HG03469 (cell line): ENCODE data around the gene ATP5F1E.
A peak's percentile ranks its signal among the peaks of the same experiment; 100 is the strongest.

ENCODE experiments used
- ATAC-seq: cut with Tn5 transposase; IDR thresholded peaks from one replicate; pipeline ENCODE4 v1.9.1; 2021; ENCODE audit warnings: mild to moderate bottlenecking, moderate library complexity, moderate number of reproducible peaks; ENCODE audit not compliant: unreplicated experiment

Gene ATP5F1E

GRCh38 chr20:59032023-59032712 is at the start of gene ATP5F1E:
Gene ATP5F1E, minus strand, starts transcription at chr20:59032335. Its CDS starts 84 bp downstream, at chr20:59032251.
- ATAC-seq, result peak; percentile 72

DNA sequence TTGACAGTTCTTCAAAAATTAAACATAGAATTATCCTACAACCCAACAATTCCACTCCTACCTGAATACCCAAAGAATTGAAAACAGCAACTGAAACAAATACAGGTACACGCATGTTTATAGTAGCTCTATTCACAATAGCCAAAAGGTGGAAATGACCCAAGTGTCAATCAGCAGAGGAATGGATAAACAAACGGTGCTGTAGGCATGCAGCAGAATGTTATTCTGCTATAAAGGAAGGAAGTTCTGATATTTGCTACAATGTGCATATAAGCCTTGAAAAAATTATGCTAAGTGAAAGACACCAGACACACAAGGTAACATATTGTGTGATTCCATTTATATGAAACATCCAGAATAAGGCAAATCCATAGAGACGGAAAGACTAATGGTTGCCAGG is 48.9 kb upstream of the ATP5F1E start:
- ATAC-seq, result no peak

DNA sequence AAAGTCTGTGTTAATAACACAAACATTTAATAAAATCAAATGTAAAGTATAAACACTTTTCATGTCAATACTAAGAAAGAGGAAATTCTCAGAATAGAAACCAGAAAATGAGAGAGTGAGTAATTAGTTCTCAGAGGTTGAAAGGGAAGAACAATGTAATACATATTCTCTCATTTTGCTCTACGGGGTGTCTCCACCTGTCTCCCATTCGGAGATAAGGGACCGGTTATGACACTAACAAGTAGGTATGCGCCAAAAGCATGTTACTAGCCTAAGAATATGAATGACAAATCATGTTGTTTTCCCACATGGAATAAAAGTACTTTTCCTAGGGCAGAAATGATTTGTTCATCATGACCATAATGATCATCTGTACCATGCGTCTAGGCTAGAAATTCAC is 46.1 kb upstream of the ATP5F1E start:
- no peak for ATAC-seq

- no peak for ATAC-seq
Observed at GRCh38 chr20:59077705-59078104, 45.6 kb upstream of the ATP5F1E start.

DNA sequence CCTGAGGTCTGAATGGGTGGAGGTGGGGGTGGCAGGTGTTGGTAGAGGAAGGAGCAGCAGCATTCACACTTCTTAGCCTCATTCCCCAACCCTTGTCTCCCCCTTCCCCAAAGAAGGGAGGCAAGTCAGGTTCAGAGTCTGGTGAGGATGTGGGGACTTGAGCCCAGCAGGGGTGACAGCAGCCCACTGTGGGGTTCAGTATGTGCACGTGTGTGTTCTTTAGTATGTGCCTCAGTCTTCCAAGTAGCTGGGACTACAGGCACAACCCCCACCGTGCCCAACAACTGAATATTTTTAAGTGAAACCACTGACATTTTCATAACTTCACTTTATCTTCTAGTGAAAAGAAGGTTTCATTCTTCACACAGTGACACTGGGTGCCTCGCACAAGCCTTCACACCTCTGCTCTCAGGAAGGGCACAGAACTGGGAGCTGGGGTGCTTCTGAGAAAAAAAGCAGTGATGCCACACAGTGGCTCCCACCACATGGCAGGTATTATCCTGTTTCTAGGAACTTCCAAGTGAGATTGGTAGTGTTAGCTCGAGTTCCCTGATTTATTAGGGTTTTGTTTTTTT is 43.9 kb upstream of the ATP5F1E start:
- no peak for ATAC-seq

DNA sequence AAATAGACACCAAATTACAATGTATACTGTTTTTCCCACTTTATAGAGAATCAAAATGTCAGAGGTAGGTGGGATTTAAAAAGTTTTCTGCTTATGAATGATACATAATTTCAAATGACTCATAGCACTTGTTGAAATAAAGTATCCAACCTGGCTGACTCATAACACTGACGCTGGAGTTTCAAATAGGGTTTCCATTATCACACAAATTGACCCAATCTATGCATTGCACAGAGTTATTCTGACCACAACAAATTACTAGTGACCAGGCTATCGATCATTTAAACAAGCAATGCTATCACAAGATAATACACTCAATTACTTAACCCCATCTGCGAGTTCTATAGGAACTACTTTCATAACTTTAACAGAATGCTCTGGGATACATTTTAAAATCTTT is 42.3 kb upstream of the ATP5F1E start:
- ATAC-seq, result no peak

DNA sequence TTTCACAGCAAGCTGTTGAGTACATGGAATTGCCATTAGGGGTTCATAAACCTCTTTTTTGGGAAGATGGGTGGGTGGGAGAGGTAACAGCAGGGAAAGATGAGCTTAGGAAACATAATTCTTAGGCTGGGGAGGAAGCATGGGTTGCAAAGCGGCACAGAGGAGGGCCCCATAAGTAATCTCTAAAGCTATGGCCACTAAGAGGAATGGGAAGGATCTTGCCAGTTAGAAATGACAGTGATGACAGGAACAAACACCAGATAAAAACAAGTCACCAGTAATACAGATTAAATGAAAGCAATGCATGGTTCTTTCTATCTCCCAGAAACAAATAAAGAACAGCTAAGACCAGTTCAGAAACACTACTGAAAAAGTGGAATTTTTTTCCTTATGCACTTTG is 41.4 kb upstream of the ATP5F1E start:
- no peak for ATAC-seq

DNA sequence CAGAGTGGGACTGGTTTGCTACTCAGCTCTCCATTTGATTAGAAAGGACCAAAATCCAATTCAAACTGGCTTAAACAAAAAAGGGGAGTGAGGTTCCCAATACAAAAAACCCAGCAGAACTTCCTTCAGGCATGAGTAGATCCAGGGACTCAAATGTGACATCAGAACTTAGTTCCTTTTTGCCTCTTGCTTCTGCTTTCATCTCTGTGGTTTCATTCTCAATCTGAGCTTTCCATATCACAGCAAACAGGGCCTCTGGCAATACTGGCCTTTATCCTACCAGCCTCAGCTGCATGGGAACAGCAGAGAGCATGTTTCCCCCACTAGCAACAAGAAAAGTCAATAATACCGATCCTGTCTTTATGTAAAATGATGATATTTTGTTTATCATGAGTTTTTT is 39.1 kb upstream of the ATP5F1E start:
- ATAC-seq, result peak; percentile 46

GRCh38 chr20:59069026-59069425 is 36.9 kb upstream of the ATP5F1E start:
- ATAC-seq, result no peak

GRCh38 chr20:59068534-59068933 is 36.4 kb upstream of the ATP5F1E start:
- no peak for ATAC-seq

- no peak for ATAC-seq
Observed at GRCh38 chr20:59064214-59064722, 32.1 kb upstream of the ATP5F1E start.

DNA sequence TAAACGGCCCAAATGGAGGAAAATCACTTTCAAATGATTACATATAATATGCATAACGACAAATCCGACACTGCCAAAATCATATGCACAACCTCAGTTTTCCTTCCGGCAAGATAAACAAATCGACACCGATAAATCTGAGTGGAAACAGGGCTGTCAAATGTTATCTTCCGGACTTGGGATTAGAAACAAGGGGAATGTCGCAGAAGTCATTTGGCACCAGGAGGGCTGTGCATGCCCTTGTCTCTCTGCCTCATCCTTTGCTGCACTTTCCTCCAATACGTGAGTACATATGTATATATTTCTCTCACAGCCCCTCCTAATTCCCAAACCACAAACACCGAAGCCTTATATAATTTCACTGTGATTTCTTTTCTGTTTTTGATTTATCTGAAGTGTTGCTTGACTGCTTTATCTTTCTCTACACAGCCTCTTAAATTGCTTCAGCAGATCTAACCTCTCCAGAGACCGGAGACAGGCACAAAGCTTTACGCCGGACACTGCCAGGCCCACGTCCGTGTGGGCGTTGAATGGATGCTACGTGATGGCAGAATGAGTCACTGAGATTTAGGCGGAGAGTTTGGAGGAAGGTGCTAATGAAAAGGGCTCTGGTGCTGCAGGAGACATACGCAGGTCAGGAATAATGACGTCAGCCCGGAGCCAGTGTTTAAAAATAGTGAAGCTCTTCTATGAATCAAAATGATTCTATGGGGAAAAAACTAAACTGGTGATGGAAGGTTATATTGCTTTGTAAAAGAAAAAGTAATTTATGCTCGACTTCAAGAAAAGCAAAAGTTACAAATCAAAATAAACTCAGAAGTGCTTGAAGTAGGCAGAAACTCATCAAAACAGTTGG is 31.5 kb upstream of the ATP5F1E start:
- no peak for ATAC-seq

- ATAC-seq, result no peak
Observed at GRCh38 chr20:59062081-59062480, 29.9 kb upstream of the ATP5F1E start.

- no peak for ATAC-seq
Observed at GRCh38 chr20:59055302-59055701, 23.2 kb upstream of the ATP5F1E start.

DNA sequence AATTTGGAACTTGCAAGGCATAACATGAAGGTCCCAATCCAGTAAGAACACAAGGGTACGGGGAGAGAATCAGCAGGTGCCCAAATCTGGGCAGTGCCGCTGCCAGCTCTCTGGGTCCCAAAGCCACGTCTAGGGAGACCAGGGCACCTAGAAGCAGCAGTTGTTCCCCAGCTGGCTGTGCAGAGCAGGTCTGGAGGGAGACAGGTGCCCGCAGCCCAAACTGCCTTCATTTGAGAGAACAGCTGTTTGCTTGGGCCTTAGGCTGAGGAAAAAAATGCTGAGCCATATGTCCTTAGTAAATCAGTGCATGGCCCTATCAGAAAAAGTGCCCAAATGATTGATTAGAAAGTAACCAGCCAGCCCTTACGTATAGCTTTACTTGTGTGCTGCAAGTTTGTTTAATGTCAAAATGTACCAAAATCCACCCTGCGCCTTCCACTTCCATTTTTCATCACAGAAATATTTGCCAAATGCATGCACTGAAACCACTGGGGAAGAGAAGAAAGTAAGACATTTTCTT is 19.6 kb upstream of the ATP5F1E start:
- ATAC-seq, result no peak

DNA sequence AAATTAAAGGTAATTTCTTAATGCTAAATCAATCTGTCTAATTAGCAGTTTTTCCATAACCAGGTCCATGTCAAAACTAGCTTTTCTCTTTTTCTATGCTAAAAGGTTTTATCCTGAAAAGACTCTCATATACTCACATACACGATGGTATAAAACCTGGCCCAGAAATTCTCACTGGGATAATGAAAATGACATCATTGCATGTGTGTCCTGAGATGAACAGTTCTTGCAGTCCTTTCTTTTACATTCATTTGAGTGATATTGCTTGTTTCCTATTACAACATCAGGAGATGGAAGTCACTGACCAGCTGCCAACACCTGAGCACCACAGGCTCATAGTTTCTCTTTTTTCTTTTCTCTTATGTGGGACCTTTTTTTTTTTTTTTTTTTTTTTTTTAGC is 18.3 kb upstream of the ATP5F1E start:
- ATAC-seq, result no peak

- ATAC-seq, result no peak
Observed at GRCh38 chr20:59048681-59049030, 16.5 kb upstream of the ATP5F1E start.

DNA sequence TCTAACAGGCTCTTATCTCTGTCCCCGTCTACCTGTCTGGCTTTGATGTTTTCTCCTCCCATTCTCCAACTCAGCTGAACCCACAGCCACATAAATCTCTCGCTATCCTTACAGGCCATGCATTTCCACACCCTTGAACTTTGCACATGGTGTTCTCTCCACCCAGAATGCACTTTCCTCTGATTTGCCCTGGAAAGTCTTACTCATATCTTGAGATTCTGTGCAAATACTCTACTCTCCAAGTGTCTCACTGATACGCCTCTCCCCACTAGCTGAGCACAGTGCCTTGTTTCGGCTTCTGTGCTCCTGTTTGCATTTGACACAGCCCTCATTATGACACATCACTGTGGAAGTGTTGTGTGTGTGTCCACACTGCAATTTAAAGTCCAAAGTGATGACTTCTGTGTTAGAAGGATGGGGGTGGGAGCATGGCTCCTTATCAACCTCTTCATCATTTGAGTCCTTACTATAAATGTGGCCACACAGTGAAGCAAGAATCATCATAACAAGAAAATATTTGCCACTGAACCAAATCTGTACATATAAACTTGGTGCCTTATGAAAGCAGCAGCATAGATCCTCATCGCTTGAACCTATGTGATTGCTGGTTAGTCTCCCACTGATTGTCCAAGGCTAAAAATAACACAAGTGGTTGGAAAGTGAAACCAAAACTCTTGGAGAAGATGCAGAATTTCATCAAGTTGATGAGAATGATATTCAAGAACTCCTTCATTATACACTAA is 16.0 kb upstream of the ATP5F1E start:
- no peak for ATAC-seq

GRCh38 chr20:59046862-59047261 is 14.7 kb upstream of the ATP5F1E start:
- ATAC-seq, result no peak

GRCh38 chr20:59044796-59045195 is 12.7 kb upstream of the ATP5F1E start:
- ATAC-seq, result no peak

- no peak for ATAC-seq
Observed at GRCh38 chr20:59044295-59044694, 12.2 kb upstream of the ATP5F1E start.
